Middle frontal gyrus (tissue), 1 donor: ENCODE results near the gene RPL22.
"Not testable (repeated sequence)": the region's sequence is repeated elsewhere in the genome, so short reads cannot be mapped to it uniquely, and the experiment has no call there.

Source experiments
- DNase-seq: peaks from one replicate; pipeline ENCODE4 v3.0.0-alpha.2; 2015; ENCODE audit warnings: low spot score; ENCODE audit errors: extremely low spot score

Gene RPL22

DNA sequence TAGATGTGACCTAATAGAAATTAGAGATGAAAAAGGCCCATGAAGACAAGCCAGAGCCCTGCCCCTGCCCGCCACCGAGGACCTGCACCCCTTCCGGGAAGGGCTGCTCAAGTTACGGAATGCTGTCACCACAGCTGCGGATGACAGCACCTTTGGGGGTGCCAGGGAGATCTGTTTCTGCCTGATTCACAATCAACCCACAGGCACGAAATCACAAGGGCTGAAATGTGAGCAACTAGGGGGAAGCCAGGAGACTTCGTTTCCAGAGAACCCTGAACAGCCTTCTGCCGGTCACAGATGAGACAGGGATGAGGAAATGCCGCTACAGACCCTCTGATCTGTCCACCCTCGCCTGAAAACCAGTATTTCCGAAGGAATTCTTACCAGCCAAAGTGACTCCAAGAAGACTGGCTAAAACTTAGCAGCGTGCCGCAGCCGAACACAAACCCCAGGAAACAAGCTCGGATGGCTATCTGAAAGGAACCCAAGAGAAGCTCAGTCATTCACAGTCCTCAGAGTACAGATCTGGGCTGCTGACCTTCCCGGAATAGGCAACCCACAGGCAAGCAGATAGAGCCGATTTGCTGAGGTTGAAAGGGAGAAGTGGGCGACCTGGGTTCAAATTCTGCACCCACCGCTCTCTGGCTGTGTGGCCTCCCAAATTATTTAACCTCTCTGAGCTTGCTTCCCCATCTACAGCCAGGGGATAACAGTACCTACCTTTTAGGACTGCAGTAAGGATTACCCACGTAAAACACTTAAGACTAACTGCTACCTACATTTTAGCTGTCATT is 35.3 kb upstream of the RPL22 start:
- no peak for DNase-seq

GRCh38 chr1:6233376-6233775 is 34.0 kb upstream of the RPL22 start:
- DNase-seq: no peak

GRCh38 chr1:6225651-6226050 is 26.3 kb upstream of the RPL22 start:
- DNase-seq: no peak

DNA sequence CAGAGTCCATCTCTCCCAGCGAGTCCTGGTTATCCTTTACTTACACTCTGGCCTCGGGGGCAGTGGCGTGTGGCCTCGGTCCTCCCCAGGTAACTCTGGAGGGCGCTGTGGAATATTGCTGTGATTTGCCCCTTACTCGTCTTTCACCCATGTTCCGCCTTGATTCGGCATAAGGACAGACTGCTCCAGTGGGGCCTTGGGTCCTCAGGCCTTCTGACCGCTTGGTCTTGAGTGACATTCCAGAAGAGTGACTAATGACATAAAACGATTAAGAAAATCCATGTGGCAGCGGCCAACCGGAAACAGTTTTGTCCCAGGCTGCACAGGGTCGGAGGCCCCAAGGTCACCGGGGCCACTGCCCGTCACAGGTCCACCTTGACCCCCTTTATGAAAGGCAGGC is 25.3 kb upstream of the RPL22 start:
- DNase-seq: no peak

GRCh38 chr1:6223617-6224016 is 24.2 kb upstream of the RPL22 start:
- no peak for DNase-seq

GRCh38 chr1:6222636-6223035 is 23.2 kb upstream of the RPL22 start:
- no peak for DNase-seq

DNA sequence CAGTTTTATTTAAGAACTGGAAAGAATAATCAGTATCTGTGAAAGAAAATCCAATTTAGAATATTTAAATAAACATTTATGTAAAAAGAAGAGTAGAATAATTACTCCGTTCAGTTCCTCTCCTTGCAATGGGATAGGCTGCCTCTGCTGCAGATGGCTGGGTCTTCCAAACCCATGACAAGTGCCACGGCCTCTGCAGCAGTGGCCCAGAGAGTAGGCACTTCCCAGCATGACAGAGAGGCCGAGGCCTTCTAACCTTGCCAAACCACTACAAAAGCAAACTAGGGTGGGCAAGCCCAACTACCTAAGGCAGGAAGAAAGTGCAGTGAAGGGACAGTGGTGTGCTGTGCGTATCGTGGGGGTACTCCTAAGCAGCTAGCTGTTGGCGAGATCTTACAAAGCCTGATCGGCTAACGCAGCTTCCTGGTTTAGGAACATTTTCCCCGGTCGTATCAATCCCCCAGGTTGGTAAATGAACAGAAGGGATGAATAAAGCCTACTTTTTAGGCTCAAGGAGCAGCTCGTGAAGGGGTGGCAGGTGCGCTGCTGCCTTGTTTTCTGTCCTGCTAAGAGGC is 21.9 kb upstream of the RPL22 start:
- no peak for DNase-seq

DNA sequence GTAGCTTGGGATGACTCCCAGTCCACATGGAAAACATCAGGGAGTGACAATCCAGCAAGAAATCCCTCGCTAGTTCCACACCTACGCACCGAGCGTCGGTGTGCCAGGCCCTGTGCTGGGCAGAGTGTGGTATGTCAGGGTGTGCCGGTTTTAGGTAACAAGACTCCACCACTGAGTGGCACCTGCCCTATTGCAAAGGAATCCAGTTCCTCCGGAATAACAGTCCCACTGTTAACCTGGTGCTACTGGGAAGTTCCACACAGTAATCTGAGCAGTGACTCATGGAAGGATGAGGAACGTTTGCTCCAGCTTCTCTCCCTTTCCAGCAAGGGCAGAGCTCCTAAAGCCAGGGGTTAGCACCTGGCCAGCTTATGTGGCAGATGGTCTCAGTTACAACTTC is 20.8 kb upstream of the RPL22 start:
- no peak for DNase-seq

- DNase-seq: not testable (repeated sequence)
These were observed 20.2 kb upstream of the RPL22 start for GRCh38 chr1:6219641-6220040.

DNA sequence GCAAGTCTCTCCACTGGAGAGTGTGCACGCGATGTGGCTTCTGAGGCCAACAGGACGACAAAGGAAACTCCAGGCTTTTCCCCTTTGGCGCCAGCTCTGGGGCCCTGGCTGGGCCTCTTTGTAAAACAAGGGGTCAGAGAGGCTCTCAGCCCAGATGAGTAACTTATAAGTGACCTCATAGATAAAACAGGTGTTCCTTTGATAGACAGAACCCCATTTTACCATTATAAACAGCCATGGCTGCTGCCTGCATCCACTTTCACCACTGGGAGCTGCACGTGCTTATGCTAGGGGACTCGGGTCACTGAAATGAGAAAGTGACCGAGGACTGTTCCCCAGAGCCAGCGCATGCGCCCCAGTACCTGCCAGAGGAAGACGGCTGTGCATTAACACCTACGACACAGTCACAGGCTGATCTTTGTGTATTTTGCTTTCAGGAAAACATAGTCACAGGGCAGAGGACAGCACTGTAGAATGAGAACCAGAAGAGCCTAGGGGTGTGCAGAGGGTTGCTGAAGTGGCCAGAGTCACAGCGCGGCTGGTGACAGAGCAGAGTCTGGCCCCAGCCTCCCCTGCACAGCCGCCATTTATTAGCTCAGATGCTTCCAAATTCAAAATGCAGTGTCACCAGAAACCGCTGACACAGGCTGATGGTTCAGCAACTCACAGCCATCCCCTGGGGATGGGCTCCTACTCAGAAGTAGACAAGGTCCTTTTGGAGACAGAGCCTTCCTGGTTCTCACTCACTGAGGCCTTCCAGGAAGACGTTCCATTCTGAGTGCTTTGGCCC is 19.2 kb upstream of the RPL22 start:
- DNase-seq: no peak

GRCh38 chr1:6212193-6212959 is 13.0 kb upstream of the RPL22 start:
- no peak for DNase-seq

DNA sequence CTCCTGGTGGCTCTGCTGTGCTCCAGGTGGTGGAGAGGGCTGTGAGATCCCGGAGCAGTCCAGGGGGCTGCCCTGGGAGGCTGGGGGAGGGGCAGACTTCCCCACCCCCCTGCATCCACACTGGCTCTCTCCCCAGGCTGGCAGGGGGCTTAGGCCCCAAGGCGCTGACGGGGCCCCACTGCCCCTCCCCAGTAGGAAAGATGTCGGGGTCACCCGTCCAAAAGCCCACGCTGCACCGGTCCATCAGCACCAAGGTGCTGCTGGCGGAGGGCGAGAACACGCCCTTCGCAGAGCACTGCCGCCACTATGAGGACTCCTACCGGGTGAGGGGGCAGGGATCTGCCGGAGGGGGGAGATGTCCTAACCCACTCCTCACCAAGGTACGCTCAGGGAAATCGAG is 12.3 kb upstream of the RPL22 start:
- no peak for DNase-seq

- no peak for DNase-seq
These were observed 11.4 kb upstream of the RPL22 start for GRCh38 chr1:6210591-6211355.

- DNase-seq: no peak
These were observed 10.5 kb upstream of the RPL22 start for GRCh38 chr1:6209661-6210580.

DNA sequence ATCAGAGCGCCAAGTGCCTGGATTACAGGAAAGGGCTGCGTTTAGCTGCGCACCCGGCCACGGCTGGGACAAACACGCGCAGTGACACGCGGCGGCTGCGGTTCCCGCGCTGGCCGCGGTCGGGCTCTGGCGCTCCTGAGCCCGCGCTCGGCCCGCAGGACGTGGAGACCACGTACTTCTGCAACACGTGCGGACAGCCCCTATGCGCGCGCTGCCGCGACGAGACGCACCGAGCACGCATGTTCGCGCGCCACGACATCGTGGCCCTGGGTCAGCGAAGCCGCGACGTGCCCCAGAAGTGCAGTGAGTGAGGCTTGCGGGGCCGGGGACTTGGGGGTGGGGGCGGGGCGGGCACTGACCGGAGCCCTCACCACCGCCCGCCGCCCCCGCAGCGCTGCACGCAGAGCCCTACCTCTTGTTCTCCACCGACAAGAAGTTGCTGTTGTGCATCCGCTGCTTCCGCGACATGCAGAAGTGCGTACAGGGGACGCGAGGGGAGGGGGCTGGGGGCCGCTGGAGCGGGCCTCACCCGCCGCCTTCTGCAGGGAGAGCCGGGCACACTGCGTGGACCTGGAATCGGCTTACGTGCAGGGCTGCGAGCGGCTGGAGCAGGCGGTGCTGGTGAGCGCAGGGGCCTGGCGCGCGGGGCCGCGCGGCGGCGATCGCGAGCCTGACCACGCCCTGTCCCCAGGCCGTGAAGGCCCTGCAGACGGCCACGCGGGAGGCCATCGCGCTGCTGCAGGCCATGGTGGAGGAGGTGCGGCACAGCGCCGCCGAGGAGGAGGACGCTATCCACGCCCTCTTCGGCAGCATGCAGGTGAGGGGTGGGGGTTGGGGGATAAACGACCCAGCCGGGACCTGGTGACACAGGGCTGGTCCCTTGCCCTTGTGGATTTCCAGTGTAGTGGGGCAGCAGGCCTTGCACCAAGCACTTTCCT is 9.6 kb upstream of the RPL22 start:
- DNase-seq: peak; percentile 20

GRCh38 chr1:6207921-6208320 is 8.5 kb upstream of the RPL22 start:
- DNase-seq: no peak

DNA sequence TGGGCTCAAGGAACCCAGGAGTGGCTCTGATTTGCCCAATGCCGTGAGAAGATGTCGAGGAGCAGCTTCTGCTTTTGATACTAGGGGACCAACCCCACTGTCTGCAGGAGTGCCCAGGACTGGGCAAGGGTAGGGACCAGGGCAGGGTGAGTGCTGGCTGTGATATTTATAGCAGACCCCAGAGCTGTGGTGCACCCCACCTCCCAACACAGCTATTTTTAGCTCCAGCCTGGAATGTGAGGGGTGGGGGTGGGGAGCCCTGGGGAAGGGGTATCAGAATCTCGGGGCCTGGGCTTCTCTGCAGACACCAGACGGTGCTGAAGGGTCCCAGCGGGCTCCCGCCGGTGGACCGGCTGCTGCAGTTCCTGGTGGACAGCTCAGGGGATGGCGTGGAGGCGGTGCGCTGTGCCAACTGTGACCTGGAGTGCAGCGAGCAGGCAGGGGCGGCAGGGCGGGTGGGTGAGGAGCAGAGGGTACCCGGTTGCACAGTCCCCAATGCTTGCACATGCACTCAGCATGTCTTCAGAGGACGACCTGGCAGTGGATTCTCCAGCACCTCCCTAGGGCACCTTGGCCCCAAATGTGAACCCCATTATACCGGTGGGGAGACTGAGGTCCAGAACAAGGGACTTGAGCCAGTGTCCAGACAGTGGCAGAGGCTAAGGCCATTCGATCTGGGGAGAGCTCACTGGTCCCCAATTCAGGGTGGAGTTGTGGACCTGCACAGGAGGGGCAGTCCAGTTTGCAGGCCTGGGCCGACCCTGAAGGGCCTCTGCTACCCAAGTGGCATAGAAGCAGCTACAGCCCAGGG is 7.9 kb upstream of the RPL22 start:
- no peak for DNase-seq

- DNase-seq: no peak
These were observed 7.1 kb upstream of the RPL22 start for GRCh38 chr1:6206520-6206855.
